Natural killer cell (primary cell): ENCODE measurements around the gene KYNU. TPM values are rescaled to one million over a fixed set of nuclear protein-coding genes. Genes with fewer than 3 reads are reported as not detected.

Experiments used
- ATAC-seq, 3 donors: fragments of 150-1000 bp in 2 of 3; fragments of 200-7000 bp in 1 of 3; cut with Tn5 transposase; 1 replicate in 1 of 3; 2 replicates in 2 of 3; pipeline ENCODE4 v1.10.0; 2021; ENCODE audit warnings: mild to moderate bottlenecking in 2 of 3, moderate library complexity in 2 of 3
- DNase-seq, 2 donors: peaks; one replicate each; pipeline versions ENCODE4 v3.0.0 to v3.0.0-alpha.2; 2013 to 2021; ENCODE audit warnings: mixed read lengths in 1 of 2
- H3K27ac ChIP-seq: one replicate; pipeline ENCODE4 v1.5.1; 2013; ENCODE audit warnings: mild to moderate bottlenecking, low read length
- H3K27me3 ChIP-seq: one replicate; pipeline ENCODE4 v1.6.1; 2013; ENCODE audit warnings: low read length; ENCODE audit not compliant: control insufficient read depth, insufficient read depth
- H3K36me3 ChIP-seq: one replicate; pipeline ENCODE4 v1.6.1; 2013; ENCODE audit warnings: low read length; ENCODE audit not compliant: control insufficient read depth, insufficient read depth
- H3K4me1 ChIP-seq: one replicate; pipeline ENCODE4 v1.6.1; 2013; ENCODE audit warnings: low read length; ENCODE audit not compliant: control insufficient read depth, insufficient read depth
- H3K4me3 ChIP-seq: one replicate; pipeline ENCODE4 v1.5.1; 2013; ENCODE audit warnings: low read length
- H3K9me3 ChIP-seq: one replicate; pipeline ENCODE4 v1.6.1; 2013; ENCODE audit warnings: low read length; ENCODE audit not compliant: control insufficient read depth, insufficient read depth
- H3K27ac Mint-ChIP-seq, 2 donors: one replicate each; pipeline ENCODE4 v1.8.0; 2022; ENCODE audit warnings: mild to moderate bottlenecking in 2 of 2, mixed read lengths in 2 of 2, moderate library complexity in 1 of 2
- H3K27me3 Mint-ChIP-seq, 2 donors: one replicate each; pipeline ENCODE4 v1.8.0; 2022; ENCODE audit warnings: low read depth in 2 of 2, mixed read lengths in 2 of 2
- H3K36me3 Mint-ChIP-seq: one replicate; pipeline ENCODE4 v1.8.0; 2022; ENCODE audit warnings: mixed read lengths
- H3K4me1 Mint-ChIP-seq, 2 donors: one replicate each; pipeline ENCODE4 v1.8.0; 2022; ENCODE audit warnings: mixed read lengths in 2 of 2
- H3K4me3 Mint-ChIP-seq: one replicate; pipeline ENCODE4 v1.8.0; 2022; ENCODE audit warnings: mild to moderate bottlenecking, moderate library complexity, mixed read lengths
- H3K9me3 Mint-ChIP-seq, 2 donors: one replicate each; pipeline ENCODE4 v1.8.0; 2022; ENCODE audit warnings: mixed read lengths in 2 of 2
- WGBS: methylation state at CpG from one replicate; pipeline ENCODE4 v1.1.7; 2013; ENCODE audit warnings: missing lambda C conversion rate; ENCODE audit not compliant: insufficient coverage; 5-methylcytosine and 5-hydroxymethylcytosine counted together
- intact Hi-C: fragments of 100-400 bp; cut with micrococcal nuclease; formaldehyde crosslinking; loops from one replicate; pipeline ENCODE4 v1.14.2; 2022
- total RNA-seq, 4 donors: library from RNA; stranded (reverse); fragments of 120-200 nt in 1 of 4; gene quantifications; one replicate each; pipeline versions ENCODE4 v1.2.3 to v1.2.4, GENCODE V29; 2013 to 2022
- TF ChIP-seq, protein P1 (sequence below): fragments of 200-600 bp; IDR thresholded peaks from one replicate; pipeline ENCODE4 v1.8.0; 2022; ENCODE audit warnings: antibody characterized with exemption

Gene KYNU
- total RNA-seq, 3 donors from 2014 or later (not counting 1 experiment from before 2014, with no cell fraction given) = 0.82 to 3.6 (median 3.3) TPM

DNA sequence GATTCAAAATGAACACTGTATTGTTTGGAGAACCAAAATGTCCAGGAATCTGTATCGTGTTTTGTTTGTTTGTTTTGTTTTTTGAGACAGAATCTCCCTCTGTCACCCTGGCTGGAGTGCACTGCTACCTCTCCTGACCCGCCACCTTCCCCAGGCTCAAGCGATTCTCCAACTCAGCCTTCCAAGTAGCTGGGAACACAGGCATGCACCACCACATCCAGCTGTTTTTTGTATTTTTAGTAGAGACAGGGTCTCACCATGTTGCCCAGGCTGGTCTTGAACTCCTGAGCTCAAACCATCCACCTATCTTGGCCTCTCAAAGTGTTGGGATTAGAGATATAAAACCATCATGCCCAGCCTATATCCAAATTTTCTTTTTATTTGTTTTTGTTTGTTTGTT lies 74.6 kb downstream of the KYNU start:
- Mint-ChIP-seq H3K9me3 (peaks cover 0 to 2% of the 10 kb centered on the region in 2 donors), H3K4me3 (no peak overlapping the region), H3K4me1 (no peaks in the 10 kb centered on the region), H3K27ac (no peak overlapping the region), H3K27me3 (peaks cover 0 to 2% of the 10 kb centered on the region in 2 donors), H3K36me3 (no peaks in the 10 kb centered on the region)
- ATAC-seq (no peak), DNase-seq (no peak)
- WGBS = 90% methylated on average over 3 of the region's 3 CpGs
- intact Hi-C loops = no loop called here
- H3K9me3 ChIP-seq = no peaks in the 10 kb centered on the region
- TF ChIP-seq, protein P1, sequence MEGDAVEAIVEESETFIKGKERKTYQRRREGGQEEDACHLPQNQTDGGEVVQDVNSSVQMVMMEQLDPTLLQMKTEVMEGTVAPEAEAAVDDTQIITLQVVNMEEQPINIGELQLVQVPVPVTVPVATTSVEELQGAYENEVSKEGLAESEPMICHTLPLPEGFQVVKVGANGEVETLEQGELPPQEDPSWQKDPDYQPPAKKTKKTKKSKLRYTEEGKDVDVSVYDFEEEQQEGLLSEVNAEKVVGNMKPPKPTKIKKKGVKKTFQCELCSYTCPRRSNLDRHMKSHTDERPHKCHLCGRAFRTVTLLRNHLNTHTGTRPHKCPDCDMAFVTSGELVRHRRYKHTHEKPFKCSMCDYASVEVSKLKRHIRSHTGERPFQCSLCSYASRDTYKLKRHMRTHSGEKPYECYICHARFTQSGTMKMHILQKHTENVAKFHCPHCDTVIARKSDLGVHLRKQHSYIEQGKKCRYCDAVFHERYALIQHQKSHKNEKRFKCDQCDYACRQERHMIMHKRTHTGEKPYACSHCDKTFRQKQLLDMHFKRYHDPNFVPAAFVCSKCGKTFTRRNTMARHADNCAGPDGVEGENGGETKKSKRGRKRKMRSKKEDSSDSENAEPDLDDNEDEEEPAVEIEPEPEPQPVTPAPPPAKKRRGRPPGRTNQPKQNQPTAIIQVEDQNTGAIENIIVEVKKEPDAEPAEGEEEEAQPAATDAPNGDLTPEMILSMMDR = no peak
- no peaks in the 10 kb centered on the region for H3K36me3 ChIP-seq
- H3K4me3 ChIP-seq = no peak overlapping the region
- H3K27me3 ChIP-seq = peaks cover 2% of the 10 kb centered on the region
- no peaks in the 10 kb centered on the region for H3K4me1 ChIP-seq
- H3K27ac ChIP-seq = no peak overlapping the region

DNA sequence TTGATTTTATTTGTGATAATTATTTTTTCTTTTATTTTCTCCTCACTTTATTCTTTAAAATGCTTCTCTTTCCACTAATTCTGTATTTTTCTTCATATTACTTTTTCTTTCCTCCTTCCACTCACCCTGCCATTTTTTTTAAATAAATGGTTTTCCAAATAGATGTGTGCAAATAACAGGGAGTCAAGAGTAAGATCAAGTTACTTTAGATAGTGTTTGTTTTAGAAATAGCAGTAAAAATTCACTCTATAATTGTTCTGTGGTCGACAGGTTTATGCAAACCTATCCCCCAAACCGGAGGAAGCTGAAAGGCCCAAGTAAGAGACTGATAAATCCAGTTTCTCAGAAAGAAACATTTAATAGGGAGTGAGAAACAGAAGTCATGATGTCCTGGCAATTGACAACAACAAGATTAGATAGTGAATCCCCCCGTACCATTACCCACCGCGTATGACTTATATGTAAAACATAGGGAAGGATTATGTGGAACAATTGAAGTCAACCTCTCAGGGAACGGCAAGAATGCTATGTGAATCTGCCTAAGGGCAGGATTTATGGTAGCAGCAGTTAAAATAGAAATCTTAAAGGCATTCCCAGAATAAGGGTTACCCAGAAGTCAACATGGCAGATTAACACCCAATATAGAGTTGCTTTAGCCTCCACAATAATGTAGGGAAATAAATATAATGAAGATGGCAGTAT lies 75.5 kb downstream of the KYNU start:
- intact Hi-C loops = no loop called here
- ATAC-seq (no peak), DNase-seq (no peak)
- Mint-ChIP-seq H3K36me3 (no peaks in the 10 kb centered on the region), H3K27ac (no peak overlapping the region), H3K27me3 (peaks cover 0 to 2% of the 10 kb centered on the region in 2 donors), H3K9me3 (peaks cover 0 to 2% of the 10 kb centered on the region in 2 donors), H3K4me3 (no peak overlapping the region), H3K4me1 (no peaks in the 10 kb centered on the region)
- TF ChIP-seq, protein P1 = no peak
- Histone ChIP-seq H3K36me3 (no peaks in the 10 kb centered on the region), H3K4me1 (no peaks in the 10 kb centered on the region), H3K9me3 (no peaks in the 10 kb centered on the region), H3K4me3 (no peak overlapping the region), H3K27me3 (peaks cover 2% of the 10 kb centered on the region), H3K27ac (no peak overlapping the region)
- 88% methylated on average over 5 of the region's 6 CpGs for WGBS

DNA sequence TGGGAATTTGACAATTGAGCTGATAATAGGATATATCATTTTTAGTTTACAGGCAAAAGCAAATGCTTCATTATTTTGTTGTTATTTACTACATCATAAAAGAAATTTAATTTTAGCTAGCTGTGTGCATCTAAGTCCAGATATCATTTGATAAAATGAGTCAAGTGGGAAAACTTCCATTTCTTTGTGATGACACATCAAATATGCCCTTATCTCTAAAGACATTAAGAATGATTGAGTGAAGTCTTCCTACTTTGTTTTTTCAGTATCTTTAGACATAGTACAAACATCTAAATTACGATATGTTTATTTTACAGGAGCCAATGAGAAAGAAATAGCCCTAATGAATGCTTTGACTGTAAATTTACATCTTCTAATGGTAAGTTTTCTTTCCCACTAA lies 77.0 kb downstream of the KYNU start:
- Mint-ChIP-seq H3K9me3 (peaks cover 0 to 2% of the 10 kb centered on the region in 2 donors), H3K4me1 (no peaks in the 10 kb centered on the region), H3K36me3 (no peaks in the 10 kb centered on the region), H3K4me3 (no peak overlapping the region), H3K27ac (no peak overlapping the region), H3K27me3 (peaks cover 0 to 2% of the 10 kb centered on the region in 2 donors)
- WGBS = no CpG with 5 or more reads among the region's 1 CpG
- H3K9me3 ChIP-seq = no peaks in the 10 kb centered on the region
- intact Hi-C loops = no loop called here
- H3K27ac ChIP-seq = no peak overlapping the region
- TF ChIP-seq, protein P1 = no peak
- no peak overlapping the region for H3K4me3 ChIP-seq
- peaks cover 2% of the 10 kb centered on the region for H3K27me3 ChIP-seq
- DNase-seq = no peak
- no peaks in the 10 kb centered on the region for H3K4me1 ChIP-seq
- no peaks in the 10 kb centered on the region for H3K36me3 ChIP-seq
- no peak for ATAC-seq

DNA sequence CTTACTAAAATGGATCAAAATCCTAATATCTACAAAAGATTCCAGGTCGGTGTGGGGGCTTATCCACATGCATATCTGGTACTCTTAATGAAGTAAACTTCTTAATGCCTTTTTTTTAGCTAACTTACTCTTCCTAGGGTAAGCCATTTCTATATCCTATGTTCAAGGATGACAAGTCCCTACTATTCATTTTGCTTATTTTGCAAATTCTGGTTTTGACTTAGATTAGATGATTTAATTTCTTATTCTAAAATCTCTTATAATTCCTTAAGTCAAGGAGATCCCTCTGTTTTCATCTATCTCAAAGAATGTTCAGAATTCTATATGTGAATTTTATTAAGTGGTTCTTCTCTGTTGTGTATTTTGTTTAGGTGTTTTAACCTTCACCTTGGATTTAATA lies 79.7 kb downstream of the KYNU start:
- ATAC-seq (no peak), DNase-seq (no peak)
- Mint-ChIP-seq H3K9me3 (no peaks in the 10 kb centered on the region), H3K36me3 (no peaks in the 10 kb centered on the region), H3K4me3 (no peak overlapping the region), H3K4me1 (no peaks in the 10 kb centered on the region), H3K27ac (no peak overlapping the region), H3K27me3 (no peaks in the 10 kb centered on the region)
- Histone ChIP-seq H3K36me3 (no peaks in the 10 kb centered on the region), H3K9me3 (no peaks in the 10 kb centered on the region), H3K4me3 (no peak overlapping the region), H3K4me1 (no peaks in the 10 kb centered on the region), H3K27me3 (peaks cover 2% of the 10 kb centered on the region), H3K27ac (no peak overlapping the region)
- TF ChIP-seq, protein P1 = no peak
- 81% methylated on average over 1 of the region's 1 CpG for WGBS
- intact Hi-C loops = no loop called here
